ENCODE data around the gene AMBP. TPM values are rescaled to one million over a fixed set of nuclear protein-coding genes. Genes with fewer than 3 reads are reported as not detected.

Gene AMBP
- polyA plus RNA-seq, 2 of the 4 experiments (the other 2 are of a cell fraction): 6.1 to 9.4 TPM

DNA sequence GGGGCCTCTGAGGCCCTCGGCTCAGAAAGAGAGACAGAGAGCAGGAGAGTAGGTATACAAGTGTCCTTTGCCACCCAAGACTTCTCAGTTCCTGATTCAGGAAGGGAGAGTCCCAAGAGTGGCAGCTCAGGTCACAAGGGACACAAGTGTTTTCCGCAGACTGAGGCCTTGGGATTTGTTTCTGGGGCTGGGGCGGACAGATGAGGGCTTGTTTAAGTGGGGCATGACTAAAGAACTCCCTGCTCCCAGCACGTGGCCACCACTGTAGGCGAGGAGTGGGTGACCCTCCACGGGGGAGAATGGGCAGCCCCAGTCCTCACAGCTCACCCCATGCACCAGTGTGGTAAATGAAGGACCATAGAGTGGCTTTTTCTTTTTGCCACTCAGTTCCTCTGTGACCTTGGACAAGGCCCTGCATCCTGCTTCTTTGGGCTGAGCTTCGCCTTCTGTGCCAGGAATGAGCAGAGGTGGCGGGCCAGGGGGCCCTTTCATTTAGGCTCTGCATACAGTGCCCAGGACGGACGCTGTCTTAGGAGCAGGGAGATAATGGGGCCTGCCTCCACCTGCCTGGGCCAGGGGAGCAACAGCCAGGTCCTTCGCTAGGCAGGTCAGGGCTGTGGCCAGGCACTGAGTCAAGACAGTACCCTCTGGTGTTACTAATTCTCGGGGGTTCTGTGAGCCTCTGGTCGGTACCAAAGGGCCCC lies 50.8 kb downstream of the AMBP start:
- Histone ChIP-seq H3K4me1 (no peaks in the 10 kb centered on the region), H3K9me3 (peaks cover 21% of the 10 kb centered on the region), H3K4me3 (no peak overlapping the region), H3K27ac (no peak overlapping the region), H3K4me2 (no peak overlapping the region)
- WGBS (ENCODE audit: missing lambda C conversion rate): 88% methylated on average over 13 of the region's 13 CpGs
- ATAC-seq (no peak), DNase-seq (ENCODE audit: low read depth in 1 of 2, low spot score in 1 of 2) (no peak), FAIRE-seq (no peak)
- no peak for TF ChIP-seq ZC3H11A (IDR thresholded peaks at IDR 0.05)
- TF ChIP-seq HDAC2 (IDR thresholded peaks at IDR 0.05): no peak
- TF ChIP-seq, protein P1, sequence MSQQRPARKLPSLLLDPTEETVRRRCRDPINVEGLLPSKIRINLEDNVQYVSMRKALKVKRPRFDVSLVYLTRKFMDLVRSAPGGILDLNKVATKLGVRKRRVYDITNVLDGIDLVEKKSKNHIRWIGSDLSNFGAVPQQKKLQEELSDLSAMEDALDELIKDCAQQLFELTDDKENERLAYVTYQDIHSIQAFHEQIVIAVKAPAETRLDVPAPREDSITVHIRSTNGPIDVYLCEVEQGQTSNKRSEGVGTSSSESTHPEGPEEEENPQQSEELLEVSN (IDR thresholded peaks at IDR 0.05; ENCODE audit: borderline replicate concordance, low read depth): no peak
- TF ChIP-seq NPAS2 (CRISPR knock-in tag; IDR thresholded peaks at IDR 0.05; ENCODE audit: borderline replicate concordance): no peak
- TF ChIP-seq PHF8 (IDR thresholded peaks at IDR 0.05; ENCODE audit: borderline replicate concordance, low read depth): no peak
- no peak for TF ChIP-seq BHLHE40 (IDR thresholded peaks at IDR 0.05; ENCODE audit: low read depth, low read length)
- TF ChIP-seq, protein P2, sequence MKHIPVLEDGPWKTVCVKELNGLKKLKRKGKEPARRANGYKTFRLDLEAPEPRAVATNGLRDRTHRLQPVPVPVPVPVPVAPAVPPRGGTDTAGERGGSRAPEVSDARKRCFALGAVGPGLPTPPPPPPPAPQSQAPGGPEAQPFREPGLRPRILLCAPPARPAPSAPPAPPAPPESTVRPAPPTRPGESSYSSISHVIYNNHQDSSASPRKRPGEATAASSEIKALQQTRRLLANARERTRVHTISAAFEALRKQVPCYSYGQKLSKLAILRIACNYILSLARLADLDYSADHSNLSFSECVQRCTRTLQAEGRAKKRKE (CRISPR knock-in tag; IDR thresholded peaks at IDR 0.05; ENCODE audit: low read depth): no peak
- no peak for TF ChIP-seq ZNF302 (CRISPR knock-in tag; IDR thresholded peaks at IDR 0.05)
- TF ChIP-seq, protein P3, sequence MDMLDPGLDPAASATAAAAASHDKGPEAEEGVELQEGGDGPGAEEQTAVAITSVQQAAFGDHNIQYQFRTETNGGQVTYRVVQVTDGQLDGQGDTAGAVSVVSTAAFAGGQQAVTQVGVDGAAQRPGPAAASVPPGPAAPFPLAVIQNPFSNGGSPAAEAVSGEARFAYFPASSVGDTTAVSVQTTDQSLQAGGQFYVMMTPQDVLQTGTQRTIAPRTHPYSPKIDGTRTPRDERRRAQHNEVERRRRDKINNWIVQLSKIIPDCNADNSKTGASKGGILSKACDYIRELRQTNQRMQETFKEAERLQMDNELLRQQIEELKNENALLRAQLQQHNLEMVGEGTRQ (IDR thresholded peaks at IDR 0.05): no peak
- no peak for TF ChIP-seq EHF (CRISPR knock-in tag; IDR thresholded peaks at IDR 0.05)
- TF ChIP-seq, protein P4, sequence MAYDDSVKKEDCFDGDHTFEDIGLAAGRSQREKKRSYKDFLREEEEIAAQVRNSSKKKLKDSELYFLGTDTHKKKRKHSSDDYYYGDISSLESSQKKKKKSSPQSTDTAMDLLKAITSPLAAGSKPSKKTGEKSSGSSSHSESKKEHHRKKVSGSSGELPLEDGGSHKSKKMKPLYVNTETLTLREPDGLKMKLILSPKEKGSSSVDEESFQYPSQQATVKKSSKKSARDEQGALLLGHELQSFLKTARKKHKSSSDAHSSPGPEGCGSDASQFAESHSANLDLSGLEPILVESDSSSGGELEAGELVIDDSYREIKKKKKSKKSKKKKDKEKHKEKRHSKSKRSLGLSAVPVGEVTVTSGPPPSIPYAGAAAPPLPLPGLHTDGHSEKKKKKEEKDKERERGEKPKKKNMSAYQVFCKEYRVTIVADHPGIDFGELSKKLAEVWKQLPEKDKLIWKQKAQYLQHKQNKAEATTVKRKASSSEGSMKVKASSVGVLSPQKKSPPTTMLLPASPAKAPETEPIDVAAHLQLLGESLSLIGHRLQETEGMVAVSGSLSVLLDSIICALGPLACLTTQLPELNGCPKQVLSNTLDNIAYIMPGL (CRISPR knock-in tag; IDR thresholded peaks at IDR 0.05; ENCODE audit: borderline replicate concordance): no peak
- TF ChIP-seq POLR2AphosphoS2 (conservative IDR thresholded peaks at IDR 0.05; ENCODE audit: low read length): no peak
- TF ChIP-seq, protein P5, sequence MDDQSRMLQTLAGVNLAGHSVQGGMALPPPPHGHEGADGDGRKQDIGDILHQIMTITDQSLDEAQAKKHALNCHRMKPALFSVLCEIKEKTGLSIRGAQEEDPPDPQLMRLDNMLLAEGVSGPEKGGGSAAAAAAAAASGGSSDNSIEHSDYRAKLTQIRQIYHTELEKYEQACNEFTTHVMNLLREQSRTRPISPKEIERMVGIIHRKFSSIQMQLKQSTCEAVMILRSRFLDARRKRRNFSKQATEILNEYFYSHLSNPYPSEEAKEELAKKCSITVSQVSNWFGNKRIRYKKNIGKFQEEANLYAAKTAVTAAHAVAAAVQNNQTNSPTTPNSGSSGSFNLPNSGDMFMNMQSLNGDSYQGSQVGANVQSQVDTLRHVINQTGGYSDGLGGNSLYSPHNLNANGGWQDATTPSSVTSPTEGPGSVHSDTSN (IDR thresholded peaks at IDR 0.05): no peak
- TF ChIP-seq FOSL2 (IDR thresholded peaks at IDR 0.05): no peak
- TF ChIP-seq FOSL2 (CRISPR knock-in tag; IDR thresholded peaks at IDR 0.05): no peak
- no peak for TF ChIP-seq CBX2 (IDR thresholded peaks at IDR 0.05; ENCODE audit: borderline replicate concordance, low read depth)
- no peak for TF ChIP-seq MAFK (IDR thresholded peaks at IDR 0.05; ENCODE audit: partially characterized antibody)
- TF ChIP-seq FOSB (CRISPR knock-in tag; IDR thresholded peaks at IDR 0.05): no peak
- POLR2A ChIA-PET: no interaction called here
- CTCF ChIA-PET: interaction anchor here (0.5 to 1.9 kb wide), 2 partner anchors 13 to 32 kb away, joined by 3 to 4 read pairs; no protein-coding TSS in a partner anchor

DNA sequence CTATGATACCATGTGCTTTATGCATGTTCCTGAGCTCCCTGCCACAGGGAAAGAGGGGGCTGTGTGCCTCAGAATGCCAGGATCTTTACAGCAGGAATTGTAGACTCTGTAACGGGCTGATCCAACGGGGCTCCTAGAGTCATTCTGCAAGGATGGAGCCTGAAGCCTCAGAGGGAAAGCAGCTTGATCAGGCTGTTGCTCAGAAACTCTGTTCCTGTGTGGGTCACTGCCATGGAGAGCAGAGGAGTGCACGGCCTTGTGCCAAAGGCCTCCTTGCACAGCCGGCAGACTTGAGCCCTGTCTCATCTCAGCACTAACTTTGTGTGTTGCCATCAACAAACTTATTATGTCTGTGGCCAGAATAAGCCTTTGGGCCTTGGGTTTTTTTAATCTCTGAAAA lies 51.8 kb downstream of the AMBP start:
- peaks cover 29% of the 10 kb centered on the region for H3K9me3 ChIP-seq
- ChIA-PET POLR2A (no interaction called here), CTCF (interaction anchor here (1.9 kb wide), 1 partner anchor 12 kb away, joined by 4 read pairs; no protein-coding TSS in a partner anchor)
- no peak overlapping the region for H3K4me3 ChIP-seq
- H3K4me1 ChIP-seq: no peaks in the 10 kb centered on the region
- DNase-seq (ENCODE audit: low read depth in 1 of 2, low spot score in 1 of 2) (no peak), FAIRE-seq (no peak), ATAC-seq (no peak)
- 91% methylated on average over 4 of the region's 4 CpGs for WGBS (ENCODE audit: missing lambda C conversion rate)
- H3K27ac ChIP-seq: no peak overlapping the region
- H3K4me2 ChIP-seq: no peak overlapping the region
- TF ChIP-seq KDM1A (IDR thresholded peaks at IDR 0.05; ENCODE audit: low read depth): no peak
- no peak for TF ChIP-seq MAFK (IDR thresholded peaks at IDR 0.05; ENCODE audit: partially characterized antibody)
- TF ChIP-seq, protein P6, sequence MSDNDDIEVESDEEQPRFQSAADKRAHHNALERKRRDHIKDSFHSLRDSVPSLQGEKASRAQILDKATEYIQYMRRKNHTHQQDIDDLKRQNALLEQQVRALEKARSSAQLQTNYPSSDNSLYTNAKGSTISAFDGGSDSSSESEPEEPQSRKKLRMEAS (IDR thresholded peaks at IDR 0.05): no peak
- TF ChIP-seq SREBF2 (IDR thresholded peaks at IDR 0.05): no peak
- no peak for TF ChIP-seq HOXB13 (CRISPR knock-in tag; IDR thresholded peaks at IDR 0.05; ENCODE audit: low read depth)
- no peak for TF ChIP-seq CHD2 (IDR thresholded peaks at IDR 0.05; ENCODE audit: low read length, partially characterized antibody)
- TF ChIP-seq ZSCAN20 (CRISPR knock-in tag; IDR thresholded peaks at IDR 0.05): no peak
- TF ChIP-seq JUN (IDR thresholded peaks at IDR 0.05): no peak
- no peak for TF ChIP-seq MAZ (IDR thresholded peaks at IDR 0.05; ENCODE audit: borderline replicate concordance, low read depth, low read length)
- TF ChIP-seq POLR2A (IDR thresholded peaks at IDR 0.05; ENCODE audit: low read length): no peak
- TF ChIP-seq, protein P7, sequence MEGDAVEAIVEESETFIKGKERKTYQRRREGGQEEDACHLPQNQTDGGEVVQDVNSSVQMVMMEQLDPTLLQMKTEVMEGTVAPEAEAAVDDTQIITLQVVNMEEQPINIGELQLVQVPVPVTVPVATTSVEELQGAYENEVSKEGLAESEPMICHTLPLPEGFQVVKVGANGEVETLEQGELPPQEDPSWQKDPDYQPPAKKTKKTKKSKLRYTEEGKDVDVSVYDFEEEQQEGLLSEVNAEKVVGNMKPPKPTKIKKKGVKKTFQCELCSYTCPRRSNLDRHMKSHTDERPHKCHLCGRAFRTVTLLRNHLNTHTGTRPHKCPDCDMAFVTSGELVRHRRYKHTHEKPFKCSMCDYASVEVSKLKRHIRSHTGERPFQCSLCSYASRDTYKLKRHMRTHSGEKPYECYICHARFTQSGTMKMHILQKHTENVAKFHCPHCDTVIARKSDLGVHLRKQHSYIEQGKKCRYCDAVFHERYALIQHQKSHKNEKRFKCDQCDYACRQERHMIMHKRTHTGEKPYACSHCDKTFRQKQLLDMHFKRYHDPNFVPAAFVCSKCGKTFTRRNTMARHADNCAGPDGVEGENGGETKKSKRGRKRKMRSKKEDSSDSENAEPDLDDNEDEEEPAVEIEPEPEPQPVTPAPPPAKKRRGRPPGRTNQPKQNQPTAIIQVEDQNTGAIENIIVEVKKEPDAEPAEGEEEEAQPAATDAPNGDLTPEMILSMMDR (IDR thresholded peaks at IDR 0.05): no peak
- TF ChIP-seq NFE2L2 (conservative IDR thresholded peaks at IDR 0.05; ENCODE audit: low read length): no peak
- TF ChIP-seq RAD21 (conservative IDR thresholded peaks at IDR 0.05 in 1 of 2, IDR thresholded peaks at IDR 0.05 in 1 of 2): no peak
- TF ChIP-seq HOXA7 (CRISPR knock-in tag; IDR thresholded peaks at IDR 0.05): no peak
- TF ChIP-seq CHD4 (IDR thresholded peaks at IDR 0.05; ENCODE audit: borderline replicate concordance): no peak
- TF ChIP-seq TP53 (CRISPR knock-in tag; IDR thresholded peaks at IDR 0.05): no peak

All from A549 (cell line).